H9 (cell line): ENCODE data around the gene TRPM3. TPM values are rescaled to one million over a fixed set of nuclear protein-coding genes. Genes with fewer than 3 reads are reported as not detected.

Experiments used
- DNase-seq: peaks from one replicate; pipeline ENCODE4 v3.0.0-alpha.2; 2017
- H2AFZ ChIP-seq: one replicate; pipeline ENCODE4 v1.6.1; 2013; ENCODE audit warnings: mild to moderate bottlenecking, low read length, control low read depth, moderate library complexity
- H2AK5ac ChIP-seq: 2 replicates; pipeline ENCODE4 v1.6.1; 2013; ENCODE audit warnings: low read length, control low read depth, mixed read lengths; ENCODE audit not compliant: insufficient read length
- H2BK120ac ChIP-seq: one replicate; pipeline ENCODE4 v1.6.1; 2013; ENCODE audit warnings: low read depth, mild to moderate bottlenecking, low read length, control low read depth, inconsistent platforms; ENCODE audit not compliant: poor library complexity, severe bottlenecking
- H2BK12ac ChIP-seq: 2 replicates; pipeline ENCODE4 v1.6.1; 2013; ENCODE audit warnings: low read length, control low read depth, mixed read lengths, low read depth; ENCODE audit not compliant: insufficient read length
- H2BK15ac ChIP-seq: 2 replicates; pipeline ENCODE4 v1.6.1; 2013; ENCODE audit warnings: low read depth, low read length, control low read depth
- H2BK20ac ChIP-seq: one replicate; pipeline ENCODE4 v1.6.1; 2013; ENCODE audit warnings: low read depth, mild to moderate bottlenecking, low read length, control low read depth, inconsistent platforms; ENCODE audit not compliant: poor library complexity, severe bottlenecking
- H2BK5ac ChIP-seq: 2 replicates; pipeline ENCODE4 v1.6.1; 2013; ENCODE audit warnings: low read length, control low read depth, mixed read lengths; ENCODE audit not compliant: insufficient read length
- H3K14ac ChIP-seq: 2 replicates; pipeline ENCODE4 v1.6.1; 2013; ENCODE audit warnings: low read length, control low read depth; ENCODE audit not compliant: insufficient read depth
- H3K18ac ChIP-seq: 2 replicates; pipeline ENCODE4 v1.6.1; 2013; ENCODE audit warnings: low read depth, mild to moderate bottlenecking, mixed read lengths, low read length, control low read depth; ENCODE audit not compliant: insufficient read length
- H3K23ac ChIP-seq: 2 replicates; pipeline ENCODE4 v1.6.1; 2013; ENCODE audit warnings: low read length, control low read depth, mixed read lengths, low read depth; ENCODE audit not compliant: insufficient read length
- H3K23me2 ChIP-seq: 2 replicates; pipeline ENCODE4 v1.6.1; 2013; ENCODE audit warnings: low read depth, mild to moderate bottlenecking, mixed read lengths, low read length, control low read depth; ENCODE audit not compliant: insufficient read length, poor library complexity, severe bottlenecking
- H3K27ac ChIP-seq: 2 replicates; pipeline ENCODE4 v1.5.1; 2013; ENCODE audit warnings: low read length, control low read depth, mixed read lengths, low read depth; ENCODE audit not compliant: insufficient read length
- H3K27me3 ChIP-seq: 2 replicates; pipeline ENCODE4 v1.6.1; 2013; ENCODE audit warnings: low read length, control low read depth, inconsistent platforms; ENCODE audit not compliant: insufficient read depth
- H3K4ac ChIP-seq: 2 replicates; pipeline ENCODE4 v1.6.1; 2013; ENCODE audit warnings: low read depth, mild to moderate bottlenecking, control low read depth, inconsistent platforms, low read length, moderate library complexity
- H3K4me1 ChIP-seq: 2 replicates; pipeline ENCODE4 v1.6.1; 2013; ENCODE audit warnings: low read length, control low read depth, inconsistent platforms; ENCODE audit not compliant: insufficient read depth
- H3K4me2 ChIP-seq: 2 replicates; pipeline ENCODE4 v1.6.1; 2013; ENCODE audit warnings: low read length, control low read depth, mixed read lengths; ENCODE audit not compliant: insufficient read length, insufficient read depth
- H3K56ac ChIP-seq: 2 replicates; pipeline ENCODE4 v1.6.1; 2013; ENCODE audit warnings: low read depth, mild to moderate bottlenecking, mixed read lengths, low read length, control low read depth; ENCODE audit not compliant: insufficient read length
- H3K79me1 ChIP-seq: 2 replicates; pipeline ENCODE4 v1.6.1; 2013; ENCODE audit warnings: low read depth, mild to moderate bottlenecking, moderate library complexity, low read length, control low read depth, inconsistent platforms; ENCODE audit not compliant: insufficient read depth, poor library complexity, severe bottlenecking
- H3K79me2 ChIP-seq: 2 replicates; pipeline ENCODE4 v1.6.1; 2013; ENCODE audit warnings: low read length, control low read depth, inconsistent platforms; ENCODE audit not compliant: insufficient read depth
- H3K9ac ChIP-seq: 2 replicates; pipeline ENCODE4 v1.6.1; 2013; ENCODE audit warnings: low read length, control low read depth, mixed read lengths; ENCODE audit not compliant: insufficient read length; ENCODE audit errors: extremely low read depth
- H3K9me3 ChIP-seq: one replicate; pipeline ENCODE4 v1.6.1; 2013; ENCODE audit warnings: low read depth, low read length, inconsistent platforms; ENCODE audit not compliant: control insufficient read depth
- H3T11ph ChIP-seq: one replicate; pipeline ENCODE4 v1.6.1; 2013; ENCODE audit warnings: mild to moderate bottlenecking, low read length, control low read depth, inconsistent platforms
- H4K20me1 ChIP-seq: one replicate; pipeline ENCODE4 v1.6.1; 2013; ENCODE audit not compliant: control insufficient read depth, insufficient read length, insufficient read depth
- H4K5ac ChIP-seq: 2 replicates; pipeline ENCODE4 v1.6.1; 2013; ENCODE audit warnings: low read depth, mild to moderate bottlenecking, mixed read lengths, low read length, control low read depth; ENCODE audit not compliant: insufficient read length
- H4K8ac ChIP-seq: replicated peaks from 2 replicates; pipeline ENCODE4 v1.6.1; 2013; ENCODE audit warnings: low read length, control low read depth, mixed read lengths, low read depth; ENCODE audit not compliant: insufficient read length
- H4K91ac ChIP-seq: 2 replicates; pipeline ENCODE4 v1.6.1; 2013; ENCODE audit warnings: low read depth, mild to moderate bottlenecking, moderate library complexity, mixed read lengths, low read length, control low read depth; ENCODE audit not compliant: insufficient read length
- H3K27ac Mint-ChIP-seq, 3 experiments: 2 replicates in 2 of 3; 3 replicates in 1 of 3; pipeline ENCODE4 v1.8.0; 2020 to 2021; ENCODE audit warnings: mixed read lengths in 3 of 3, mild to moderate bottlenecking in 1 of 3, moderate library complexity in 1 of 3
- H3K27me3 Mint-ChIP-seq: 2 replicates; pipeline ENCODE4 v1.8.0; 2021; ENCODE audit warnings: low read depth, mild to moderate bottlenecking, moderate library complexity, mixed read lengths
- H3K36me3 Mint-ChIP-seq, 3 experiments: 2 replicates in 2 of 3; 3 replicates in 1 of 3; pipeline ENCODE4 v1.8.0; 2020 to 2021; ENCODE audit warnings: low read depth in 3 of 3, mixed read lengths in 3 of 3; ENCODE audit not compliant: insufficient read depth in 1 of 3
- H3K4me1 Mint-ChIP-seq, 2 experiments: 2 replicates each; pipeline ENCODE4 v1.8.0; 2020; ENCODE audit warnings: mixed read lengths in 2 of 2
- H3K4me3 Mint-ChIP-seq, 2 experiments: 2 replicates in 1 of 2; 3 replicates in 1 of 2; pipeline ENCODE4 v1.8.0; 2020 to 2021; ENCODE audit warnings: mild to moderate bottlenecking in 2 of 2, mixed read lengths in 2 of 2, moderate library complexity in 1 of 2
- H3K9me3 Mint-ChIP-seq, 2 experiments: 2 replicates in 1 of 2; 3 replicates in 1 of 2; pipeline ENCODE4 v1.8.0; 2020; ENCODE audit warnings: mild to moderate bottlenecking in 2 of 2, mixed read lengths in 2 of 2, moderate library complexity in 1 of 2
- CTCF ChIP-seq: fragments of 200-600 bp; sonication (generic); conservative IDR thresholded peaks from 3 replicates; pipeline ENCODE4 v1.8.0; 2021; ENCODE audit warnings: antibody characterized with exemption, mild to moderate bottlenecking
- WGBS: extraction: QIAGEN DNeasy Blood & Tissue Kit; methylation state at CpG from one replicate; pipeline ENCODE4 v1.1.7; 2013; ENCODE audit warnings: missing lambda C conversion rate, low lambda C conversion rate, mixed read lengths; ENCODE audit not compliant: insufficient read length; ENCODE audit errors: extremely low coverage; 5-methylcytosine and 5-hydroxymethylcytosine counted together
- total RNA-seq: library from RNA; stranded (reverse); gene quantifications from 2 replicates; pipeline ENCODE4 v1.2.1, GENCODE V29; 2021

TRPM3 gene
- total RNA-seq, 1 experiment from 2014 or later = 10.3 TPM

DNA sequence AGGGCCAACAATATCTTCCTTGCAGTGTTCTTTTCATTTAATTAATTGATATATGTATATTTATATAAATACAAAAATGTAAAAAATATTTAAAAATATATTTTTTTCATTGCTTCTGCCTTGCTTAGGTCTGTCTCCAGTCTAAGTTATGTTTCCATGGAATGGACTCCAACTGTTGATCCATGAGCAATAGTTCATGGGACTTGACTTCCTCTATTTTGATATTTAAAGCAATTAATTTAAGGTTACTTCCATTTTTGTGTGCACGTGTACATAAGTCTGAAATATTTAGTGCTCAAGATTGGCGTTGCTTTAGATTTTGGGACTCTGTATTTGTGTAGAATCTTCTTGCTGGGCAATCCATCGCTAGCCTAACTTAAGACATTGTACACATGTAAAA is 551.6 kb downstream of the TRPM3 start:
- no peaks in the 10 kb centered on the region for H4K20me1 ChIP-seq
- no peak overlapping the region for H3K27ac ChIP-seq
- H3K14ac ChIP-seq = no peak overlapping the region
- no peak overlapping the region for H3K23ac ChIP-seq
- no peak overlapping the region for H3K9ac ChIP-seq
- H3K4me2 ChIP-seq = no peak overlapping the region
- H3K23me2 ChIP-seq = no peaks in the 10 kb centered on the region
- H2BK120ac ChIP-seq = no peak overlapping the region
- no peak overlapping the region for H2AK5ac ChIP-seq
- H2BK20ac ChIP-seq = no peak overlapping the region
- H3K9me3 Mint-ChIP-seq = no peaks in the 10 kb centered on the region
- no peak overlapping the region for H3K18ac ChIP-seq
- peaks cover 3% of the 10 kb centered on the region for H3K4me1 ChIP-seq
- H3K79me2 ChIP-seq = no peaks in the 10 kb centered on the region
- H3K4me3 Mint-ChIP-seq = no peak overlapping the region
- H3K4me1 Mint-ChIP-seq = peaks cover 24 to 37% of the 10 kb centered on the region in 2 experiments
- H2BK5ac ChIP-seq = no peak overlapping the region
- DNase-seq = no peak
- H4K91ac ChIP-seq = no peak overlapping the region
- no peak overlapping the region for H2BK15ac ChIP-seq
- no peaks in the 10 kb centered on the region for H3K9me3 ChIP-seq
- H3K27me3 ChIP-seq = no peaks in the 10 kb centered on the region
- H4K8ac ChIP-seq = no peak overlapping the region
- H3K79me1 ChIP-seq = no peaks in the 10 kb centered on the region
- no peak overlapping the region for H2AFZ ChIP-seq
- H2BK12ac ChIP-seq = no peak overlapping the region
- H3K4ac ChIP-seq = no peak overlapping the region
- no peaks in the 10 kb centered on the region for H3K36me3 Mint-ChIP-seq
- no peaks in the 10 kb centered on the region for H3K27me3 Mint-ChIP-seq
- H3K27ac Mint-ChIP-seq = no peak overlapping the region
- no peak for TF ChIP-seq CTCF
- no peak overlapping the region for H3T11ph ChIP-seq
- no peak overlapping the region for H4K5ac ChIP-seq
- H3K56ac ChIP-seq = no peak overlapping the region
- no CpG with 5 or more reads among the region's 3 CpGs for WGBS
